Mucosa of descending colon (tissue), 3 donors: ENCODE results near the gene CLEC19A. TPM values are rescaled to one million over a fixed set of nuclear protein-coding genes. Genes with fewer than 3 reads are reported as not detected.

Experiments
- ATAC-seq: fragments of 200-7000 bp; cut with Tn5 transposase; one replicate; pipeline ENCODE4 v1.9.1; 2020; ENCODE audit warnings: mild to moderate bottlenecking, moderate library complexity
- DNase-seq, 3 donors: peaks; one replicate each; pipeline ENCODE4 v3.0.0-alpha.2; 2020
- H3K36me3 ChIP-seq: fragments of 200-600 bp; one replicate; pipeline ENCODE4 v1.8.0; 2021; ENCODE audit warnings: low read depth, mild to moderate bottlenecking
- H3K4me1 ChIP-seq: fragments of 200-600 bp; one replicate; pipeline ENCODE4 v1.8.0; 2021; ENCODE audit warnings: low read depth, mild to moderate bottlenecking
- H3K4me3 ChIP-seq: fragments of 200-600 bp; one replicate; pipeline ENCODE4 v1.8.0; 2021; ENCODE audit warnings: mild to moderate bottlenecking
- H3K9me3 ChIP-seq: fragments of 200-600 bp; one replicate; pipeline ENCODE4 v1.8.0; 2021; ENCODE audit warnings: mild to moderate bottlenecking
- intact Hi-C, 2 donors: fragments of 100-400 bp; cut with DNase I in 1 of 2; cut with micrococcal nuclease in 1 of 2; formaldehyde crosslinking; loops; one replicate each; pipeline versions ENCODE4 v1.11.0 to v1.11.1; 2022; cut with DNase I, micrococcal nuclease
- total RNA-seq, 3 donors: library from RNA; stranded (reverse); fragmentation: NEBNext Ultra II Directional in 2 of 3; extraction: Animal tissue kit (Norgen Biotek cat#: 25700) in 2 of 3; gene quantifications; one replicate each; pipeline versions ENCODE4 v1.2.1 to v1.2.4, GENCODE V29; 2021 to 2023
- TF ChIP-seq, protein P1 (sequence below): fragments of 200-600 bp; IDR thresholded peaks from one replicate; pipeline ENCODE4 v1.8.0; 2022; ENCODE audit warnings: antibody characterized with exemption, mild to moderate bottlenecking
- donor health status: DM: no; HTN: no; CAD: no; lungs with moderate emphysema.
- donor health status: DM: no; HTN: no; CAD: no.
- donor health status: DM: no; HTN: yes; CAD: no.

Gene CLEC19A
- total RNA-seq, 3 donors from 2014 or later: not detected

DNA sequence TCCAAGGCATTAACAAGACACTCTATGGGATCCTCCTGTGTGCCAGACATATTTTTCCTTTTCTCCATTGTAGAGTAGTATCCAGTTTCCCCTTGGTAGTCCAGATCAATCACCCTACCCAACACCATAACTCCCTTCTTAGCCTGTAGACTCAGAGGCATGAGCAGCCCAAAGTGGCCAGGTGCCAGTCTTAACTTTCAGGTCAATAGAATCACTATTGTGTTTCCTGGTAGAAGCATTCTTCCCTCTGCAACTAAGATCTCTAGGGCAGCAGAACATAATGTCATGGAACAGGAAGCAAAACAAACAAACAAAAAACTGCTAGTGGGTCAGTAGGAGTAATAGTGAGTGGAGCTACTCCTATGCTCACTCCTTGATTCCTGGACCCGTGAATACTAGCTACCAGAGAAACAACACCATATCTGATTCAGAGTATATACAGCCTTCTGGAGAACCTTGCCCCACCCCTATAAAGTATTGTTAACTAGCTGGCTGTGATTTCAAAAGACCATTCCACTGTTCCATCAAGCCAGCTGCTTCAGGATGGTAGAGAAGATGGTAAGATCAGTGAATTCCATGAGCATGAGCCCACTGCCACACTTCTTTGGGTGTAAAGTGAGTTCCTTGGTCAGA lies 11.2 kb upstream of the CLEC19A start:
- no peaks in the 10 kb centered on the region for H3K4me1 ChIP-seq
- H3K9me3 ChIP-seq: no peaks in the 10 kb centered on the region
- ATAC-seq (peak; percentile 68), DNase-seq (no peak)
- intact Hi-C loops: no loop called here
- TF ChIP-seq, protein P1, sequence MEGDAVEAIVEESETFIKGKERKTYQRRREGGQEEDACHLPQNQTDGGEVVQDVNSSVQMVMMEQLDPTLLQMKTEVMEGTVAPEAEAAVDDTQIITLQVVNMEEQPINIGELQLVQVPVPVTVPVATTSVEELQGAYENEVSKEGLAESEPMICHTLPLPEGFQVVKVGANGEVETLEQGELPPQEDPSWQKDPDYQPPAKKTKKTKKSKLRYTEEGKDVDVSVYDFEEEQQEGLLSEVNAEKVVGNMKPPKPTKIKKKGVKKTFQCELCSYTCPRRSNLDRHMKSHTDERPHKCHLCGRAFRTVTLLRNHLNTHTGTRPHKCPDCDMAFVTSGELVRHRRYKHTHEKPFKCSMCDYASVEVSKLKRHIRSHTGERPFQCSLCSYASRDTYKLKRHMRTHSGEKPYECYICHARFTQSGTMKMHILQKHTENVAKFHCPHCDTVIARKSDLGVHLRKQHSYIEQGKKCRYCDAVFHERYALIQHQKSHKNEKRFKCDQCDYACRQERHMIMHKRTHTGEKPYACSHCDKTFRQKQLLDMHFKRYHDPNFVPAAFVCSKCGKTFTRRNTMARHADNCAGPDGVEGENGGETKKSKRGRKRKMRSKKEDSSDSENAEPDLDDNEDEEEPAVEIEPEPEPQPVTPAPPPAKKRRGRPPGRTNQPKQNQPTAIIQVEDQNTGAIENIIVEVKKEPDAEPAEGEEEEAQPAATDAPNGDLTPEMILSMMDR: no peak
- no peaks in the 10 kb centered on the region for H3K36me3 ChIP-seq
- no peak overlapping the region for H3K4me3 ChIP-seq

DNA sequence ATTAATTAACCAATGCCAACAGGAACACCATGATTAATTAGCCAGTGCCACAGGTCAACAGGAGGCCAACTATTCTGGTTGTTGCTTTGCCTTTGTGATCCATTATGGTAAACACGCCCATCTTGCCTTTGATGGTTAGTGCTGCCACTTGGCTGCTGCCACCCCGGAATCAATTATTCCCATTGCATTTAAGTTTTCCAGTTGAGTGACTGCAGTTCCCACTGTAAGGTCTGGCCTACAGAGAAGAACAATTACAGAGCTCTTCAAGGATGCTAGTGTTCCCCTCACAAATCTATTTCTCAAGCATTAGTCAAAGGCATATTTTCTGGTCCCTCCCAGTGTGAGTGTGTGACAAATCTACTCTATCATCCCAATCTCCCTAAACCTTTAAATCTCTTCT lies 7.1 kb upstream of the CLEC19A start:
- no peaks in the 10 kb centered on the region for H3K36me3 ChIP-seq
- no peak overlapping the region for H3K4me3 ChIP-seq
- no peaks in the 10 kb centered on the region for H3K4me1 ChIP-seq
- ATAC-seq (no peak), DNase-seq (no peak)
- H3K9me3 ChIP-seq: no peaks in the 10 kb centered on the region
- TF ChIP-seq, protein P1: no peak
- intact Hi-C loops: no loop called here

DNA sequence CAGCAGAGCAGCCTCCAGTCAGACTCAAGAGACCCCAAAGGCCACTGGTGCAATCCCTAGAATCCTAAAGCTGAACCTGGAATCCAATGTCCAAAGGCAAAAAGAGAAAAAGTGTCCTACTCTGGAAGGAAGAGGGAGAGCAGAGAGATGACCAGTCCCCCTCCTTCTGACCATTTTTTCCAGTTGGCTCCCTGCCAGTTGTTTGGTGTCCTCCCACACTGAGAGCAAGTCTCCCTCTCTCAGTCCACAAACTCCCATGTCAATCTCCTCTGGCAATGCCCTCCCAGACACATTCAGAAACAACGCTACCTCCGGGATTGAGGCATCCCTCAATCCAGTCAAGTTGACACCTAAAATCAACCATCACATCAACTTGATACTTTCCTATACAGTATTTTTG lies 4.3 kb upstream of the CLEC19A start:
- Histone ChIP-seq H3K36me3 (no peaks in the 10 kb centered on the region), H3K9me3 (no peaks in the 10 kb centered on the region), H3K4me3 (no peak overlapping the region), H3K4me1 (no peaks in the 10 kb centered on the region)
- no peak for DNase-seq
- TF ChIP-seq, protein P1: no peak
- ATAC-seq: no peak
- intact Hi-C loops: no loop called here

DNA sequence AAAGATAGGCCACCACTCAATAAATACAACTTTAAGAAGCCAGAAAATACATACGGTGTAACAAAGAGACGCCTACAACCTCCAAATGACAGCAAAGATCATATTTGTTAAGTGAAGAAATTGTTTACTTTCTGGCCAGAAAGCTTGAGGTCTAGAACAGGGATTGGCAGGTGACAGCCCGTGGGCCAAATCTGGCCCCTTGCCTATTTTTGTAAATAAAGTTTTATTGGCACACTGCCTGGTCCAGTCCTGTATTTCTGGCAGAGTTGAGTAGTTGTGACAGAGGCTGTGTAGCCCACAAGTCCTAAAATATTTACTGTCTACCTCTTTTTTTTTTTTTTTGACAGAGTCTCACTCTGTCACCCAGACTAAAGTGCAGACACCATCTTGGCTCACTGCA lies 3.4 kb upstream of the CLEC19A start:
- Histone ChIP-seq H3K4me1 (no peaks in the 10 kb centered on the region), H3K36me3 (no peaks in the 10 kb centered on the region), H3K9me3 (no peaks in the 10 kb centered on the region), H3K4me3 (no peak overlapping the region)
- no peak for DNase-seq
- intact Hi-C loops: no loop called here
- no peak for ATAC-seq
- TF ChIP-seq, protein P1: no peak

DNA sequence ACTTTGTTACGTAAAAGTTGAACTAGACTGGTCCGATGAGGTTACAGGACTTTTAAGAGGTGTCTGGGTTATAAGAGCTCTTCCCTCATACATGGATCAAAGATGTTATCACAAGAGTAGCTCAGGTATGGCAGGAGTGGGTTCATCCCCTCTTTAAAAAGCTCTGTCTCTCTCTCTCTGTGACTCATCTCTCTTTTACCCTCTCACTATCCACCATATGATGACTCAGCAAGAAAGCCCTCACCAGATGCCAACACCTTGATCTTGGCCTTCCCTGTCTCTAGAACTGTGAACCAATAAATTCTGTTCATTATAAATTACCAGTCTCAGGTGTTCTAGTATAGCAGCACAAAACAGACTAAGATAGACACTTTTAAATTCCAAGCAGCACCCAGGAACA lies 1.9 kb upstream of the CLEC19A start:
- no peaks in the 10 kb centered on the region for H3K36me3 ChIP-seq
- intact Hi-C loops: no loop called here
- ATAC-seq: no peak
- H3K4me1 ChIP-seq: no peaks in the 10 kb centered on the region
- H3K4me3 ChIP-seq: no peak overlapping the region
- no peaks in the 10 kb centered on the region for H3K9me3 ChIP-seq
- no peak for DNase-seq
- TF ChIP-seq, protein P1: no peak

DNA sequence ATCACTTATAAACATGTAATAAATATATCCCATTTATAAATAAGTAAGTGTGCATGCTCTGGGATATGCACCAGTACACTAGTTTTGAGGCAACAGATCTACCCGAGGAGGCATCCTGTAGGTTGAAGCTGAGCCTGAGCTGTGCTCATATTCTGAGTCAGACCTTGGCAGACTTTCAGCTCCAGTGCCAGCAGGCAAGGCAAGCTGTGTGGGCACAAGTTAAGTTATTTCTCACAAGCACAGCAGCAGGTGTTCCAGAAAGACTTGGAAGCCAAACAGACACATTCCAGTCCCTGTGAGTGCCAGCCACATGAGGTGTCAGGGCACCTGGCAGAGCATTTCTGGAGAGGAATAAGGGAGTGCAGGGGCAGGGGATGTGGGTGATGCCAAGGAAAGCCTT lies 1.3 kb upstream of the CLEC19A start:
- Histone ChIP-seq H3K36me3 (no peaks in the 10 kb centered on the region), H3K4me3 (no peak overlapping the region), H3K9me3 (no peaks in the 10 kb centered on the region), H3K4me1 (no peaks in the 10 kb centered on the region)
- no peak for DNase-seq
- intact Hi-C loops: no loop called here
- TF ChIP-seq, protein P1: no peak
- peak; percentile 57 for ATAC-seq
